Right atrium auricular region (tissue), 2 donors: Measurements from ENCODE around the gene MX2. TPM values are rescaled to one million over a fixed set of nuclear protein-coding genes. Genes with fewer than 3 reads are reported as not detected.

ENCODE experiments used
- DNase-seq: peaks from one replicate; pipeline ENCODE4 v3.0.0-alpha.2; 2019; ENCODE audit warnings: low spot score
- H3K27ac ChIP-seq, 2 donors: fragments of 200-600 bp; sonication (generic); 1 replicate in 1 of 2; 2 replicates in 1 of 2; pipeline ENCODE4 v1.5.1; 2016 to 2019
- H3K27me3 ChIP-seq, 2 donors: fragments of 200-600 bp; sonication (generic); one replicate each; pipeline versions ENCODE4 v1.5.1 to v1.6.0; 2017 to 2019
- H3K36me3 ChIP-seq: fragments of 200-600 bp; sonication (generic); one replicate; pipeline ENCODE4 v1.5.1; 2016
- H3K4me1 ChIP-seq, 2 donors: fragments of 200-600 bp; sonication (generic); one replicate each; pipeline versions ENCODE4 v1.5.1 to v1.6.0; 2017 to 2019
- H3K4me3 ChIP-seq, 2 donors: fragments of 200-600 bp; sonication (generic); 1 replicate in 1 of 2; 2 replicates in 1 of 2; pipeline ENCODE4 v1.5.1; 2017 to 2019; ENCODE audit warnings: mild to moderate bottlenecking in 1 of 2, moderate library complexity in 1 of 2
- H3K9me3 ChIP-seq, 2 donors: fragments of 200-600 bp; sonication (generic); one replicate each; pipeline ENCODE4 v1.5.1; 2019
- total RNA-seq, 2 donors: library from RNA; depleted of rRNA; stranded (reverse); fragments of >200 nt; gene quantifications; one replicate each; pipeline ENCODE4 v1.1.0, GENCODE V29; 2016
- TF ChIP-seq, protein P1 (sequence below), 2 donors: fragments of 200-600 bp; sonication (generic); IDR thresholded peaks; one replicate each; pipeline ENCODE4 v1.5.1; 2019; ENCODE audit warnings: antibody characterized with exemption in 2 of 2

The MX2 gene
- total RNA-seq, 2 donors from 2014 or later = 5.5 to 5.9 TPM

- H3K4me3 ChIP-seq = no peak overlapping the region
These were observed 44.4 kb upstream of the MX2 start for GRCh38 chr21:41317458-41317857.

DNA sequence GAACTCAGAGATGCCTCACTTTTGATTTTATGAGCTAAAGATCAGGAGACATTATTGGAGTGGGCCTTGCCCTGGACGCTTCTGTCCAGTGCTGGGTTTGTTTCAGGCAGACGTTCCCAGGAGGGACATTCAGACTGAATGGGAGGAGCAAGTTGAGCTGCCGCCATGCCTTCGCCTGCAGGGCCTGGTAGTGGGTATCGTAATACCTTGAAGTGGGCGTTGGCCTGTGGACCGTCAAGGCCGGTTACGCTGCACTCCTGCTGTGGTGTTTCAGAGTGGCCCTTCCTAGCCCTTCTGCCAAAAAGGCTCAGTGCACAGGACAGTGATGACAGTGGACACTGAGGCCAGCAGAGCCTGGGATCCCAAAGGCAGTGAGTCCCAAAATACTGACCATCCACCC is 43.6 kb upstream of the MX2 start:
- H3K36me3 ChIP-seq = no peaks in the 10 kb centered on the region
- no peak overlapping the region for H3K4me3 ChIP-seq
- peaks cover 0 to 2% of the 10 kb centered on the region in 2 donors for H3K27me3 ChIP-seq
- no peak overlapping the region for H3K27ac ChIP-seq
- H3K9me3 ChIP-seq = no peaks in the 10 kb centered on the region
- no peak for DNase-seq
- H3K4me1 ChIP-seq = peaks cover 0 to 11% of the 10 kb centered on the region in 2 donors
- TF ChIP-seq, protein P1, sequence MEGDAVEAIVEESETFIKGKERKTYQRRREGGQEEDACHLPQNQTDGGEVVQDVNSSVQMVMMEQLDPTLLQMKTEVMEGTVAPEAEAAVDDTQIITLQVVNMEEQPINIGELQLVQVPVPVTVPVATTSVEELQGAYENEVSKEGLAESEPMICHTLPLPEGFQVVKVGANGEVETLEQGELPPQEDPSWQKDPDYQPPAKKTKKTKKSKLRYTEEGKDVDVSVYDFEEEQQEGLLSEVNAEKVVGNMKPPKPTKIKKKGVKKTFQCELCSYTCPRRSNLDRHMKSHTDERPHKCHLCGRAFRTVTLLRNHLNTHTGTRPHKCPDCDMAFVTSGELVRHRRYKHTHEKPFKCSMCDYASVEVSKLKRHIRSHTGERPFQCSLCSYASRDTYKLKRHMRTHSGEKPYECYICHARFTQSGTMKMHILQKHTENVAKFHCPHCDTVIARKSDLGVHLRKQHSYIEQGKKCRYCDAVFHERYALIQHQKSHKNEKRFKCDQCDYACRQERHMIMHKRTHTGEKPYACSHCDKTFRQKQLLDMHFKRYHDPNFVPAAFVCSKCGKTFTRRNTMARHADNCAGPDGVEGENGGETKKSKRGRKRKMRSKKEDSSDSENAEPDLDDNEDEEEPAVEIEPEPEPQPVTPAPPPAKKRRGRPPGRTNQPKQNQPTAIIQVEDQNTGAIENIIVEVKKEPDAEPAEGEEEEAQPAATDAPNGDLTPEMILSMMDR (IDR thresholded peaks at IDR 0.05) = no peak

More at GRCh38 chr21:41317458-41317857, 44.4 kb upstream of the MX2 start:
- Histone ChIP-seq H3K4me1 (peaks cover 0 to 11% of the 10 kb centered on the region in 2 donors), H3K36me3 (no peaks in the 10 kb centered on the region), H3K27me3 (peaks cover 0 to 2% of the 10 kb centered on the region in 2 donors), H3K9me3 (no peaks in the 10 kb centered on the region), H3K27ac (no peak overlapping the region)
- no peak for DNase-seq
- TF ChIP-seq, protein P1 (IDR thresholded peaks at IDR 0.05) = no peak

GRCh38 chr21:41319273-41319672 is 42.6 kb upstream of the MX2 start:
- Histone ChIP-seq H3K9me3 (no peaks in the 10 kb centered on the region), H3K27me3 (peaks cover 0 to 2% of the 10 kb centered on the region in 2 donors), H3K4me1 (peaks cover 0 to 11% of the 10 kb centered on the region in 2 donors), H3K36me3 (no peaks in the 10 kb centered on the region), H3K27ac (no peak overlapping the region), H3K4me3 (no peak overlapping the region)
- TF ChIP-seq, protein P1 (IDR thresholded peaks at IDR 0.05) = no peak
- DNase-seq = no peak

GRCh38 chr21:41321211-41321907 is 40.5 kb upstream of the MX2 start:
- Histone ChIP-seq H3K4me3 (no peak overlapping the region), H3K27ac (no peak overlapping the region), H3K9me3 (no peaks in the 10 kb centered on the region), H3K27me3 (no peaks in the 10 kb centered on the region), H3K4me1 (peaks cover 0 to 8% of the 10 kb centered on the region in 2 donors), H3K36me3 (no peaks in the 10 kb centered on the region)
- no peak for DNase-seq
- TF ChIP-seq, protein P1 (IDR thresholded peaks at IDR 0.05) = no peak

DNA sequence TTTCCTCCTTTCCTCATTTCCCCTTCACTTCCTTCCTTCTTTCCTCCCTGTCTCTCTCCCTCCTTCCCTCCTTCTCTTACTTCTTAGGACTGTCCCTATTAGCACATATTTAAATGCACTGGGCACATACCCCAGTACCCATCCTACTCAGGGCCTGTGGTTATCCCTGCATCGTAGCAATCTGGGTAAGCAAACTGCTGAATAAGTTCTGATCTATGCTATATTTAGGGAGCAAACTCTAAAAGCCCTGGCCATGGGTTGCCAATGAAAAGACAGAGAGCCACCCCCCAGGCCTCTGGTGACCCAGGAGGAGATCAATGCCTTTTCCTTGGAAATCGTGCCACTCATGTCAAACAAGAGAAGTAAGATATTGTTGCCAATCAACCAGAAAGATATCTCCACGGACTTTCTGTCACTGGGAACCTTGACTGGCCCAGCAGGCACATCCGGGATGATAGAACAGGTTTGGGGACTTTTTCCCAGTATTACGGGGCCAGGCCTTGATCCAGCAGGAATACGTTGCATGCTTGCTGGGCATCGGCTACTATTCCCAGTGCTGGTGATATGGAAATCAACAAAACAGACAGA is 39.8 kb upstream of the MX2 start:
- no peak for DNase-seq
- H3K4me1 ChIP-seq = peaks cover 0 to 1% of the 10 kb centered on the region in 2 donors

More for the DNA sequence above, 39.8 kb upstream of the MX2 start:
- H3K27ac ChIP-seq = no peak overlapping the region
- H3K9me3 ChIP-seq = no peaks in the 10 kb centered on the region
- H3K27me3 ChIP-seq = no peaks in the 10 kb centered on the region
- no peaks in the 10 kb centered on the region for H3K36me3 ChIP-seq
- H3K4me3 ChIP-seq = no peak overlapping the region
- TF ChIP-seq, protein P1 (IDR thresholded peaks at IDR 0.05) = no peak
